HG03565 (cell line): Measurements from ENCODE around the gene SCUBE2.

Experiments used
- ATAC-seq: cut with Tn5 transposase; IDR thresholded peaks from one replicate; pipeline ENCODE4 v1.9.1; 2021; ENCODE audit warnings: mild to moderate bottlenecking, moderate library complexity; ENCODE audit not compliant: unreplicated experiment

The SCUBE2 gene

DNA sequence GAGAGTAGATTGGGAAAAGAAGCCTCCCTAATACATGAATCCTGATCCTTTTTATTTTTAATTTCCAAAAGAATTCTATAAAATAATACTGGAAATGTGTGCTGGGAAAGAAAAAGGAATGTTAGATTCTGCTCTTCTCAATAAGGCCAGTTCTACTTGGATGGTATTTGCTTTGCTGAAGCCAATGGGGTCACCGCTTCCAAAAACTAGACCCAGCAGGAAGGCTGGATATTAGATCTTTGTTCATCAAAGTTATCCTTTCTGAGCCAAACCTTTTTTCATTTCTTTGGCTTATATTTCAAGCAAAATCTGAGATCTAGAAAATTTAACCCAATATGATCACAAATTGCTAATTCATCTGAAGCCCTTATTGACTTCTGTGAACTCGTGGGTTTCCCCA lies 41.4 kb downstream of the SCUBE2 start:
- ATAC-seq: no peak

DNA sequence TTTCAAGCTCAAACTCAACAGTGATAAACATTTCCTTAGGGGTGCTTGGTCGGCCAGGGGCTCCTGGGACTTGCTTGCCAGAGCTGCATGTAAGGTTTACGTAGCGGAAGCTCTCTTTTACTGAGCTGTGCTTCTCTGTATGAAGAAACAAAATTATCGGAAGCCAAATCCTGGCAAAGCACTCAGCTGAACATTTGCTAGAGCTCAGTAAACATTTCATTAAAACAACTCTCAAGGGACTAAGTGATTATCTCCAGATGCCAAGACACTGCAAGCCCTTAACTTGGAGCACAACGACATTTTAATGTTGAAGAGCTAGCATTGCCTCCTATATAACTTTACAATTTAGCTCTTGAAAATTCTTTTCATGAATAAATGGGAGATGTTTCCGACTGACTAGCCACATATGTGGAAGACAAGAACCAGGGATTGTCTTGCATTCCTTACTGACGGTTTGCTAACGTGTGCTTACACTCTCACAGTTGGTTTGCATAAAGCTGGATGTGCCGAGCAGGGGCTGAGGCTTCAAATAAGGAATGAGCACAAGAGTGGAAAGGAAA lies 43.4 kb downstream of the SCUBE2 start:
- no peak for ATAC-seq

GRCh38 chr11:9046481-9046880 lies 44.9 kb downstream of the SCUBE2 start:
- ATAC-seq: no peak

DNA sequence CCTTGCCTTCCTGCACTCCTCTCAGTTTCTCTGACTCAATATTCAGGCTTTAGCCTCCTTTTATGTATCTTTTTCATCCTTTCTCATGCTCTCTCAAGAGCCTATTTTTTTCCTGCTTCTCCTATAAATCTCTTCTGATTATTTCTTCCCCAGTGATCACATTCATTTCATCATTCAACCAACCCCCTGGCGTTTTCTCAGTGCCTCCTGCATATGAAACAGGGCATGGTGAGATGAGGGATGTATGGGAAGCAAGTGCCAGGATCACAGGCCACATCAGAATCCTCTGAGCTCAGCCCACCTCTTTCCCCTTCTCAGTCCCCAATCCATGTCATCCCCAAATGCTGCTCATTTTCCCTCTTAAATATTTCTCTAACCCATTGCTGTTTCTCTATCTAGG lies 48.9 kb downstream of the SCUBE2 start:
- no peak for ATAC-seq

- ATAC-seq: no peak
These were observed 49.7 kb downstream of the SCUBE2 start for GRCh38 chr11:9041747-9042146.

GRCh38 chr11:9040410-9040809 lies 51.0 kb downstream of the SCUBE2 start:
- no peak for ATAC-seq

GRCh38 chr11:9039863-9040262 lies 51.5 kb downstream of the SCUBE2 start:
- ATAC-seq: no peak

- no peak for ATAC-seq
These were observed 52.2 kb downstream of the SCUBE2 start for GRCh38 chr11:9039198-9039597.

DNA sequence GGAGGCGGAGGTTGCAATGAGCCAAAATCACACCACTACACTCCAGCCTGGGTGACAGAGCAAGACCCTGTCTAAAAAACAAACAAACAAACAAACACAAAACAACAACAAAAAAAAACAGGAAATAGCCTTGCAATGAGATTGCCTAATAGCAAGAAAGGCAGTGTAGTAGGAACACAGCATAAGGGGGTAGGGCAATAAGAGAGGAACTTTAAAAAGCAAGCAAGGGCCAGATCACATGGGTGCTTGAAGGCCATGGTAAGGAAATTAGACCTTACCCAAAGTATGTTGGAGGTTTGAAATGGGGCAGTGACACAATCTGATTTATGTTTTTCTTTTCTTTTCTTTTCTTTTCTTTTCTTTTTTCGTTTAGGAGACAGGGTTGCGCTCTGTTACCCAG lies 52.9 kb downstream of the SCUBE2 start:
- no peak for ATAC-seq

DNA sequence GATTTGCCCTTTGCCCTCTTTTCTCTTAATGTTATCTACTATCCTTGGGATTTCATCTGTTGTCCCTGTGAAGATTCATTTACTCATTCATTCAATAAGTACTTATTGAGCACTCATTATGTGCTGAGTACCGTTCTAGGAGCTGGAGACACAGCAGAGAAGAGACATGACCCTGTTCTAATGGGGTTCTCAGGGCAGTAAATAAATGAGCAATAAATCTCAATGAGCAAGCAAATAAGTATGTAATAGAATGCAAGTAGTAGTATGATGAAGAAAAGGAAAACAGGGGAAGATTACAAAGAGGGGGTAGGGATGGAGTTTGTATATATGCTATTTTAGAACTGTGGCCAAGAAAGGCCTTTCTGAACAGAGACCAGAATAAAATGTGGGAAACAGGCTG lies 53.4 kb downstream of the SCUBE2 start:
- ATAC-seq: no peak

- no peak for ATAC-seq
These were observed 54.2 kb downstream of the SCUBE2 start for GRCh38 chr11:9037046-9037780.

- ATAC-seq: no peak
These were observed 60.8 kb downstream of the SCUBE2 start for GRCh38 chr11:9030601-9031000.

DNA sequence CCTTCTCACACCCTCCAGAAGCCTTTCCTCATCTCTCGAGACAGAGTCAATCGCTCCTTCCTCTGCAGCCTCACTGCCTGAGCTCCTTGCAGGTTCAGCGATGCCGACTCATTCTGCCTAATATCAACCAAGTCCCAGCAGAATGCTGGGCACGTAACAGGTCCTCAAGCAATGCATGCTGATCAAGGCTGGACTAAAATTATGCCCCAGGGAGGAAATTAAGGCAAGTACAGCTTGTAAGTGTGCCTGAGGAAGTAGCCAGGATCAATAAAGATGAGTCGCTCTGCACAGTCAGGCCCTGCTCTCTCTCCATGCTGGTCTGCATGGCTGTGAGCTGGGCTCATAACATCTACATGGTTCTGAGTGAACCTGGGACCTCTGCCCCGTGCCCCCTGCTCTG lies 62.0 kb downstream of the SCUBE2 start:
- ATAC-seq: no peak

DNA sequence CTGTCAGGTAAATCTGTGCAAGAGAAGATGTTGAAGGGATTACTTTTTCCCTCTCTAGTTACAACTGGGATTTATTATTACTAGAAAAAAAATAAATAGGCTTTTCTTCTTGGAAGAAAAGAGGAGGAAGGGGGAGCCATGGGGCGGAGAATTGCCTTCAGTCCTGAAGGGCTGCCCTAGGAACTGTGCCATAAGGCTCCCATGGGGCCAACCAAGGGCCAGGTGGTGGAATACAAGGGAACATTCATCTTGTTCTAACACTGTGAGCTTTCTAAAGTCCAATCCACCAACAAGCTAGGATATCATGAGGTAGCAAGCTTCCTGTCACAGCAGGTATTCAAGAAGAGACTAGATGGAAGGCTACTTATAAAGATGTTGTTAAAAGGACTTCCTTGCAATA lies 62.8 kb downstream of the SCUBE2 start:
- no peak for ATAC-seq

GRCh38 chr11:9025101-9025850 lies 66.1 kb downstream of the SCUBE2 start:
- no peak for ATAC-seq

- no peak for ATAC-seq
These were observed 68.3 kb downstream of the SCUBE2 start for GRCh38 chr11:9022961-9023680.

- ATAC-seq: no peak
These were observed 70.5 kb downstream of the SCUBE2 start for GRCh38 chr11:9020916-9021315.

DNA sequence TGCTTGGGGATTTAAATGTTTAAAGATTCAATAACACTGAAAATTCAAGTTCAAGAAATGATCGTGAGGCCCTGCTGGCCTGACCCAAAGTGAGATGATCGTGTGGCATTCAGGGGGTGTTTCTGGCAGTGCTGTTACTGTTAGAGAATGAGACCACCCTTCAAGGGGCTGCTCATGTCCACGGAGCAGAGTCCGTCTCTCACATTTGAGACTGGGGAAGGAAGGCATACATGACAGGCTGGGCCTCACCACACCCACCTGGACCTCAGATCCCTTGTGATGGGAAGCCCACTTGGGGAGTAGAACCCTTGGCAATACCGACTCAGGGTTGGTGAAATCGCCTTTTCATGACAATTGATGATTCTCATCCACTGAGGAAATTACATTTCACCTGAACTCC lies 71.5 kb downstream of the SCUBE2 start:
- ATAC-seq: no peak

DNA sequence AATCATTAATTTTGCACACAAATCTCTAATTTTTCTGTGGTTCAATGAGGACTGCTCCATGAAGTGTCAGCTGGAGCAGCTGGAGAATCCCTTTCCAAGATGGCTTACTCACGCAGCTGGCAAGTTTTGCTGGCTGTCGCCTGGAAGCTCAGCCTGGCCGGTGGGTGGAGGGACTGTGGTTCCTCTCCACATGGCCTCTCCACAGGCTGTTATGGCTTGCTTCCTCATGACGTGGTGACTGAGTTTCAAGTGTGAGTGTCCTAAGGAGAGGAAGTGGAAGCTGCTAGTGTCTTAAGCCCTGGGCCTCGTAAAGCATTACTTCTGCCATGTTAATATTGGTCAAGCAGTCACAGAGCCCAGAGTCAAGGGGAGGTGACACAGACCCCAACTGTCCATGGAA lies 73.6 kb downstream of the SCUBE2 start:
- ATAC-seq: no peak

- ATAC-seq: no peak
These were observed 74.3 kb downstream of the SCUBE2 start for GRCh38 chr11:9016916-9017642.

GRCh38 chr11:9015677-9016076 lies 75.7 kb downstream of the SCUBE2 start:
- no peak for ATAC-seq
